Gastrocnemius medialis (tissue), 4 donors: Measurements from ENCODE around the gene SSBP1.

Experiments
- POLR2A ChIP-seq, 2 donors: fragments of 450-650 bp; IDR thresholded peaks; one replicate each; pipeline ENCODE4 v1.6.1; 2017; ENCODE audit warnings: antibody characterized with exemption in 2 of 2, mild to moderate bottlenecking in 2 of 2, moderate library complexity in 2 of 2
- TF ChIP-seq, protein P1 (sequence below), 5 experiments: fragments of 450-650 bp in 3 of 5; fragments of 200-600 bp in 2 of 5; sonication (generic) in 2 of 5; IDR thresholded peaks in 4 of 5; conservative IDR thresholded peaks in 1 of 5; 1 replicate in 4 of 5; 2 replicates in 1 of 5; pipeline ENCODE4 v1.5.1; 2016 to 2019; ENCODE audit warnings: antibody characterized with exemption in 5 of 5, mild to moderate bottlenecking in 3 of 5, moderate library complexity in 3 of 5

GRCh38 chr7:141696348-141696747, 41.8 kb upstream of the SSBP1 start:
- TF ChIP-seq, protein P1, sequence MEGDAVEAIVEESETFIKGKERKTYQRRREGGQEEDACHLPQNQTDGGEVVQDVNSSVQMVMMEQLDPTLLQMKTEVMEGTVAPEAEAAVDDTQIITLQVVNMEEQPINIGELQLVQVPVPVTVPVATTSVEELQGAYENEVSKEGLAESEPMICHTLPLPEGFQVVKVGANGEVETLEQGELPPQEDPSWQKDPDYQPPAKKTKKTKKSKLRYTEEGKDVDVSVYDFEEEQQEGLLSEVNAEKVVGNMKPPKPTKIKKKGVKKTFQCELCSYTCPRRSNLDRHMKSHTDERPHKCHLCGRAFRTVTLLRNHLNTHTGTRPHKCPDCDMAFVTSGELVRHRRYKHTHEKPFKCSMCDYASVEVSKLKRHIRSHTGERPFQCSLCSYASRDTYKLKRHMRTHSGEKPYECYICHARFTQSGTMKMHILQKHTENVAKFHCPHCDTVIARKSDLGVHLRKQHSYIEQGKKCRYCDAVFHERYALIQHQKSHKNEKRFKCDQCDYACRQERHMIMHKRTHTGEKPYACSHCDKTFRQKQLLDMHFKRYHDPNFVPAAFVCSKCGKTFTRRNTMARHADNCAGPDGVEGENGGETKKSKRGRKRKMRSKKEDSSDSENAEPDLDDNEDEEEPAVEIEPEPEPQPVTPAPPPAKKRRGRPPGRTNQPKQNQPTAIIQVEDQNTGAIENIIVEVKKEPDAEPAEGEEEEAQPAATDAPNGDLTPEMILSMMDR (IDR thresholded peaks at IDR 0.05 in 4 of 5, conservative IDR thresholded peaks at IDR 0.05 in 1 of 5): no peak
- TF ChIP-seq POLR2A (IDR thresholded peaks at IDR 0.05): no peak
